Transverse colon (tissue), 4 donors: ENCODE measurements around the gene BAHCC1.

Experiments
- POLR2A ChIP-seq: fragments of 450-650 bp; IDR thresholded peaks from one replicate; pipeline ENCODE4 v1.6.1; 2016; ENCODE audit warnings: antibody characterized with exemption, mild to moderate bottlenecking, moderate library complexity
- POLR2AphosphoS5 ChIP-seq, 3 donors: sonication (generic); formaldehyde crosslinking; IDR thresholded peaks; one replicate each; pipeline ENCODE4 v1.6.1; 2016; ENCODE audit warnings: antibody characterized with exemption in 3 of 3
- TF ChIP-seq, protein P1 (sequence below), 5 experiments: fragments of 200-600 bp in 3 of 5; fragments of 450-650 bp in 2 of 5; sonication (generic) in 3 of 5; IDR thresholded peaks; 1 replicate in 2 of 5; 2 replicates in 3 of 5; pipeline ENCODE4 v1.5.1; 2016 to 2017; ENCODE audit warnings: antibody characterized with exemption in 5 of 5, inconsistent platforms in 3 of 5, mild to moderate bottlenecking in 2 of 5, moderate library complexity in 1 of 5

DNA sequence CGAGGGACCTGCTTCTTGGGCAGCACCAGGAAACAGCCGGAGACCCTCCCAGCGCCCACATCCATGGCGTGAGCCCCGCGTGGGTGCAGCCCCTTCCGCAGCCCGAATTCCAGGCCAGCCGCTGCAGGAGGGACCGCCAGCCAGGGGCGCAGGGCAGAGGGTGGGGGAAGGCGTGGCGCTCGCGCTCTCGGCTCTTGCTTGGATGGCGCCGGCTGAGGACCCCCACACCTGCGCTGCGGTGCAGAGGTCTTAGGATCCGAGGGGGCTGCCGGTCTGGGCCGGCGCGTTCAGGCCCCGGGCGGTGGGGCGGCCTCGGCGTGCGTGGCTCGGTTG lies 88.6 kb downstream of the BAHCC1 start:
- TF ChIP-seq, protein P1, sequence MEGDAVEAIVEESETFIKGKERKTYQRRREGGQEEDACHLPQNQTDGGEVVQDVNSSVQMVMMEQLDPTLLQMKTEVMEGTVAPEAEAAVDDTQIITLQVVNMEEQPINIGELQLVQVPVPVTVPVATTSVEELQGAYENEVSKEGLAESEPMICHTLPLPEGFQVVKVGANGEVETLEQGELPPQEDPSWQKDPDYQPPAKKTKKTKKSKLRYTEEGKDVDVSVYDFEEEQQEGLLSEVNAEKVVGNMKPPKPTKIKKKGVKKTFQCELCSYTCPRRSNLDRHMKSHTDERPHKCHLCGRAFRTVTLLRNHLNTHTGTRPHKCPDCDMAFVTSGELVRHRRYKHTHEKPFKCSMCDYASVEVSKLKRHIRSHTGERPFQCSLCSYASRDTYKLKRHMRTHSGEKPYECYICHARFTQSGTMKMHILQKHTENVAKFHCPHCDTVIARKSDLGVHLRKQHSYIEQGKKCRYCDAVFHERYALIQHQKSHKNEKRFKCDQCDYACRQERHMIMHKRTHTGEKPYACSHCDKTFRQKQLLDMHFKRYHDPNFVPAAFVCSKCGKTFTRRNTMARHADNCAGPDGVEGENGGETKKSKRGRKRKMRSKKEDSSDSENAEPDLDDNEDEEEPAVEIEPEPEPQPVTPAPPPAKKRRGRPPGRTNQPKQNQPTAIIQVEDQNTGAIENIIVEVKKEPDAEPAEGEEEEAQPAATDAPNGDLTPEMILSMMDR (IDR thresholded peaks at IDR 0.05), result no peak
- TF ChIP-seq POLR2A (no peak), POLR2AphosphoS5 (IDR thresholded peaks at IDR 0.05) (no peak)
